Measurements from ENCODE around the gene RXFP2. TPM values are rescaled to one million over a fixed set of nuclear protein-coding genes. Genes with fewer than 3 reads are reported as not detected.
A peak's percentile ranks its signal among the peaks of the same experiment; 100 is the strongest.

RXFP2 gene
- total and polyA plus RNA-seq, 12 donors = 0.01 TPM; not detected in 11

- no peaks in the 10 kb centered on the region for H3K36me3 ChIP-seq
- WGBS, 2 donors = 75 to 83% methylated on average over 6 of the region's 6 CpGs
- intact Hi-C loops (cut with DNase I) = loop anchor here in 3 of 10 donors (10.0 kb wide), 3 partner anchors 52 to 162 kb away; no protein-coding TSS in a partner anchor
- peaks cover 0 to 21% (median 14%) of the 10 kb centered on the region in 9 donors for H3K4me1 ChIP-seq
- TF ChIP-seq CTCF (IDR thresholded peaks at IDR 0.05) = no peak
- H3K27ac ChIP-seq = no peak overlapping the region
- H3K9me3 ChIP-seq = no peaks in the 10 kb centered on the region
- H3K27me3 ChIP-seq = peaks cover 0 to 6% (median 0%) of the 10 kb centered on the region in 7 donors
- no peak overlapping the region for H3K4me3 ChIP-seq
- no peak for ATAC-seq
- no peak for DNase-seq
Observed at GRCh38 chr13:31843044-31843443, 103.7 kb downstream of the RXFP2 start.

DNA sequence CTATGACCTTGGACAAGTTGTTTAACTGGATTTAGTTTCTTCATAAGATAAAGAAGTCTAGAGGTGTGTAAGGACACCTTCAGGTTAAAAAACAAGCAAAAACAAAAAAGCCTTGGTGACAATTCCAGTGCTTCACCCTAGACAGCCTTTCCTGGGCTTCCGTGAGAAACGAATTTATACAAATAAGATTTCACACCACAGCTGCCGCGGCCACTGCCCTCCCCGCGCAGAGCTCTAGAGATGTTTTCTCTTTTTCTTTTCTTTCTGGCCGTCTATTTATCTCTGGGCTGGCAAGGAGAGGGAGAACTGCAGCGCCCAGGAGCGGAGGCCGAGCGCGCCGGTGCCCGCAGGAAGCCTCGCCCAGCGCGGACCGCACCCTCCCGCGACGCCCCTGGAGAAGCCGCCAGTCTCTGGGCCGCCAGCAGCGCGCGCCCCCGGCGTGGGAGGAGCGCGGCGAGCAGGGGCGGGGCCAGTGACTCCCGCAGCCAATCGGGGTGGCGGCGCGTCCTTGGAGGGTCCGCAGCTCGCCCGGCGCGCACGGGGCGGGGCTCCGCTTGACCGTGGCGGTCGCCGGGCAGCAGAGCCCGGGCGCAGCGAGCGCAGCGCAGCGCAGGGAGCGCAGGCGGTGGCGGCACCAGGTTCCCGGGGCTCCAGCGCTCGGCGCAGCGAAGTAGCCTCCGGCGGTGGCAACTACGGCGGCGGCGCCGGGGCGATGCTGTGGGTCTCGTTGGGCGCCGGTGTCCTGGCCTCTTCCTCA, 107.0 kb downstream of the RXFP2 start:
- 0 to 1% methylated on average over 74 of the region's 74 CpGs for WGBS, 2 donors
- peaks cover 0 to 6% (median 0%) of the 10 kb centered on the region in 7 donors for H3K27me3 ChIP-seq
- H3K4me1 ChIP-seq = peaks cover 0 to 42% (median 30%) of the 10 kb centered on the region in 9 donors
- peak; percentile 92 to 95 for DNase-seq
- TF ChIP-seq CTCF (IDR thresholded peaks at IDR 0.05) = no peak
- intact Hi-C loops (cut with DNase I) = loop anchor here in 7 of 10 donors (5.0 to 10.0 kb wide), 6 partner anchors 36 to 158 kb away; no protein-coding TSS in a partner anchor
- peak; percentile 96 to 99 (median 98) for ATAC-seq
- H3K4me3 ChIP-seq = peak overlapping the region; percentile 61 to 92 (median 82)
- H3K36me3 ChIP-seq = no peaks in the 10 kb centered on the region
- H3K9me3 ChIP-seq = no peaks in the 10 kb centered on the region
- peak overlapping the region; percentile 73 to 93 (median 88) for H3K27ac ChIP-seq

DNA sequence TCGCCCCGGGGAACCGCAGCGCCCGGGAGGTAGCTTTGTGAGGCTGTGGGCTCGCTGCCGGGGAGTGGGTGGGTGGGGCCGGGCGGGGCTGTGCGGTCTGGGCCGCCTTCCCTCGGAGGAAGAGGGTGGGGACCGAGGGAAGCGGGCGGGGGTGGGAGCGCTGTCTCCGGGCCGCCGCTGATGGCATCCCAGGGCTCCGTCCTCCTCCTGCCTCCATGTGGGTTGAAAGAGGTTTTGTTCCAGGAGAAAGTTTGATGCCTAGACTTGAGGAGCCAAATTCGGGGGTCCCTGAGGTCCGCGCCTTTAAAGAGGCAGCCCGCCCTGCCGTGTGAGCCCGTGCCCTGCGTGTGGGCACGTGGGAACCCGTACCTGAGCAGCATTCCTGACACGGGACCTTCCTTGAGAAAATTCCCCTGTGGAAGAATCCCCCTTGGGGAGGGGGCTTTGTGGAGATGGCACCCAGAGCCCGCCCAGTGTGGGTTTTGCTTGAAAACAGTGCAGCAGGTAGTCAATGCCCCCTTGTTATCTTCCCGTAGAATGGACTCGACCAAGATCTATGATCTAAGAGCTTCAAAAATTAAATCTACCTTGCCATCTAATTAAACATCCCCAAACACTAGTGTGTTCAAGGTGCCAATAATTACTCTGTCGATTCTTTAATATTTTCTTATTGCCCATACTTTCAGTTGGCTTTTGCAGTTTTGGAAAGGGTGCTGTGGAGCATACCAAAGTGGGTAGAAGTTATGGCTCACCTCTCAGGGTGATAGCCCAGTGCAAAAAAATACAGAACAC, 107.8 kb downstream of the RXFP2 start:
- Histone ChIP-seq H3K4me3 (peak overlapping the region; percentile 61 to 92 (median 82)), H3K36me3 (no peaks in the 10 kb centered on the region), H3K9me3 (no peaks in the 10 kb centered on the region), H3K27ac (peak overlapping the region; percentile 73 to 93 (median 88)), H3K4me1 (peaks cover 0 to 49% (median 31%) of the 10 kb centered on the region in 9 donors), H3K27me3 (peaks cover 0 to 6% (median 0%) of the 10 kb centered on the region in 7 donors)
- DNase-seq = peak in 1 of 2 donors; percentile 28
- TF ChIP-seq CTCF (IDR thresholded peaks at IDR 0.05) = no peak
- intact Hi-C loops (cut with DNase I) = loop anchor here in 7 of 10 donors (5.0 to 10.0 kb wide), 6 partner anchors 35 to 158 kb away; no protein-coding TSS in a partner anchor
- WGBS, 2 donors = 5 to 7% methylated on average over 34 of the region's 34 CpGs
- ATAC-seq = peak; percentile 46 to 76 (median 57)

- intact Hi-C loops (cut with DNase I) = loop anchor here in 7 of 10 donors (5.0 to 10.0 kb wide), 6 partner anchors 34 to 156 kb away; no protein-coding TSS in a partner anchor
- H3K4me1 ChIP-seq = peaks cover 0 to 56% (median 32%) of the 10 kb centered on the region in 9 donors
- 60 to 64% methylated on average over 7 of the region's 7 CpGs for WGBS, 2 donors
- H3K4me3 ChIP-seq = peak overlapping the region in 7 of 10 donors; percentile 2 to 92 (median 76)
- peak overlapping the region in 8 of 10 donors; percentile 23 to 90 (median 88) for H3K27ac ChIP-seq
- DNase-seq = no peak
- ATAC-seq = no peak
- no peaks in the 10 kb centered on the region for H3K9me3 ChIP-seq
- H3K36me3 ChIP-seq = no peaks in the 10 kb centered on the region
- peaks cover 0 to 6% (median 0%) of the 10 kb centered on the region in 7 donors for H3K27me3 ChIP-seq
- no peak for TF ChIP-seq CTCF (IDR thresholded peaks at IDR 0.05)
Observed at GRCh38 chr13:31848621-31849020, 109.3 kb downstream of the RXFP2 start.

All from heart right ventricle (tissue), 16 donors.